ENCODE data around the gene JUND.

DNA sequence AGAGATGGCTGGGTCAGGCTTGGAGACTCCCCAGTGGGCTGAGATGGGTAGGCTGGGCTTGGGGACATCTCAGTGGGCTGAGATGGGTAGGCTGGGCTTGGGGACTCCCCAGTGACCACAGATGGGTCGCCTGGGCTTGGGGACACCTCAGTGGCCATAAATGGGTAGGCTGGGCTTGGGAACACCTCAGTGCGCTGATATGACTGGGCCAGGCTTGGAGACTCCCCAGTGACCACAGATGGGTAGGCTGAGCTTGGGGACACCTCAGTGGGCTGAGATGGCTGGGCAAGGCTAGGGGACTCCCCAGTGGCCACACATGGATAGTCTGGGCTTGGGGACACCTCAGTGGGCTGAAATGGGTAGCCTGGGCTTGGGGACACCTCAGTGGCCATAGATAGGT is 19.9 kb downstream of the JUND start:
- TF ChIP-seq, protein P1, sequence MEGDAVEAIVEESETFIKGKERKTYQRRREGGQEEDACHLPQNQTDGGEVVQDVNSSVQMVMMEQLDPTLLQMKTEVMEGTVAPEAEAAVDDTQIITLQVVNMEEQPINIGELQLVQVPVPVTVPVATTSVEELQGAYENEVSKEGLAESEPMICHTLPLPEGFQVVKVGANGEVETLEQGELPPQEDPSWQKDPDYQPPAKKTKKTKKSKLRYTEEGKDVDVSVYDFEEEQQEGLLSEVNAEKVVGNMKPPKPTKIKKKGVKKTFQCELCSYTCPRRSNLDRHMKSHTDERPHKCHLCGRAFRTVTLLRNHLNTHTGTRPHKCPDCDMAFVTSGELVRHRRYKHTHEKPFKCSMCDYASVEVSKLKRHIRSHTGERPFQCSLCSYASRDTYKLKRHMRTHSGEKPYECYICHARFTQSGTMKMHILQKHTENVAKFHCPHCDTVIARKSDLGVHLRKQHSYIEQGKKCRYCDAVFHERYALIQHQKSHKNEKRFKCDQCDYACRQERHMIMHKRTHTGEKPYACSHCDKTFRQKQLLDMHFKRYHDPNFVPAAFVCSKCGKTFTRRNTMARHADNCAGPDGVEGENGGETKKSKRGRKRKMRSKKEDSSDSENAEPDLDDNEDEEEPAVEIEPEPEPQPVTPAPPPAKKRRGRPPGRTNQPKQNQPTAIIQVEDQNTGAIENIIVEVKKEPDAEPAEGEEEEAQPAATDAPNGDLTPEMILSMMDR (IDR thresholded peaks at IDR 0.05) = no peak
- TF ChIP-seq RXRA (IDR thresholded peaks at IDR 0.05; ENCODE audit: borderline replicate concordance, low read depth) (no peak), EZH2phosphoT487 (IDR thresholded peaks at IDR 0.05; ENCODE audit: borderline replicate concordance, low read depth) (no peak), FOXM1 (IDR thresholded peaks at IDR 0.05; ENCODE audit: low read depth) (no peak), RAD21 (IDR thresholded peaks at IDR 0.05; ENCODE audit: low read length) (no peak), MEF2A (IDR thresholded peaks at IDR 0.05; ENCODE audit: borderline replicate concordance, low read depth) (no peak), NFIC (IDR thresholded peaks at IDR 0.05; ENCODE audit: borderline replicate concordance) (no peak), GABPA (IDR thresholded peaks at IDR 0.05; ENCODE audit: low read depth) (no peak)
- TF ChIP-seq, protein P2, sequence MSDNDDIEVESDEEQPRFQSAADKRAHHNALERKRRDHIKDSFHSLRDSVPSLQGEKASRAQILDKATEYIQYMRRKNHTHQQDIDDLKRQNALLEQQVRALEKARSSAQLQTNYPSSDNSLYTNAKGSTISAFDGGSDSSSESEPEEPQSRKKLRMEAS (IDR thresholded peaks at IDR 0.05; ENCODE audit: low read depth) = no peak
- TF ChIP-seq, protein P3, sequence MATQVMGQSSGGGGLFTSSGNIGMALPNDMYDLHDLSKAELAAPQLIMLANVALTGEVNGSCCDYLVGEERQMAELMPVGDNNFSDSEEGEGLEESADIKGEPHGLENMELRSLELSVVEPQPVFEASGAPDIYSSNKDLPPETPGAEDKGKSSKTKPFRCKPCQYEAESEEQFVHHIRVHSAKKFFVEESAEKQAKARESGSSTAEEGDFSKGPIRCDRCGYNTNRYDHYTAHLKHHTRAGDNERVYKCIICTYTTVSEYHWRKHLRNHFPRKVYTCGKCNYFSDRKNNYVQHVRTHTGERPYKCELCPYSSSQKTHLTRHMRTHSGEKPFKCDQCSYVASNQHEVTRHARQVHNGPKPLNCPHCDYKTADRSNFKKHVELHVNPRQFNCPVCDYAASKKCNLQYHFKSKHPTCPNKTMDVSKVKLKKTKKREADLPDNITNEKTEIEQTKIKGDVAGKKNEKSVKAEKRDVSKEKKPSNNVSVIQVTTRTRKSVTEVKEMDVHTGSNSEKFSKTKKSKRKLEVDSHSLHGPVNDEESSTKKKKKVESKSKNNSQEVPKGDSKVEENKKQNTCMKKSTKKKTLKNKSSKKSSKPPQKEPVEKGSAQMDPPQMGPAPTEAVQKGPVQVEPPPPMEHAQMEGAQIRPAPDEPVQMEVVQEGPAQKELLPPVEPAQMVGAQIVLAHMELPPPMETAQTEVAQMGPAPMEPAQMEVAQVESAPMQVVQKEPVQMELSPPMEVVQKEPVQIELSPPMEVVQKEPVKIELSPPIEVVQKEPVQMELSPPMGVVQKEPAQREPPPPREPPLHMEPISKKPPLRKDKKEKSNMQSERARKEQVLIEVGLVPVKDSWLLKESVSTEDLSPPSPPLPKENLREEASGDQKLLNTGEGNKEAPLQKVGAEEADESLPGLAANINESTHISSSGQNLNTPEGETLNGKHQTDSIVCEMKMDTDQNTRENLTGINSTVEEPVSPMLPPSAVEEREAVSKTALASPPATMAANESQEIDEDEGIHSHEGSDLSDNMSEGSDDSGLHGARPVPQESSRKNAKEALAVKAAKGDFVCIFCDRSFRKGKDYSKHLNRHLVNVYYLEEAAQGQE (IDR thresholded peaks at IDR 0.05; ENCODE audit: low read depth, low read length) = no peak
- TF ChIP-seq, protein P4, sequence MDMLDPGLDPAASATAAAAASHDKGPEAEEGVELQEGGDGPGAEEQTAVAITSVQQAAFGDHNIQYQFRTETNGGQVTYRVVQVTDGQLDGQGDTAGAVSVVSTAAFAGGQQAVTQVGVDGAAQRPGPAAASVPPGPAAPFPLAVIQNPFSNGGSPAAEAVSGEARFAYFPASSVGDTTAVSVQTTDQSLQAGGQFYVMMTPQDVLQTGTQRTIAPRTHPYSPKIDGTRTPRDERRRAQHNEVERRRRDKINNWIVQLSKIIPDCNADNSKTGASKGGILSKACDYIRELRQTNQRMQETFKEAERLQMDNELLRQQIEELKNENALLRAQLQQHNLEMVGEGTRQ (IDR thresholded peaks at IDR 0.05; ENCODE audit: borderline replicate concordance, low read depth, low read length) = no peak
- TF ChIP-seq, protein P5, sequence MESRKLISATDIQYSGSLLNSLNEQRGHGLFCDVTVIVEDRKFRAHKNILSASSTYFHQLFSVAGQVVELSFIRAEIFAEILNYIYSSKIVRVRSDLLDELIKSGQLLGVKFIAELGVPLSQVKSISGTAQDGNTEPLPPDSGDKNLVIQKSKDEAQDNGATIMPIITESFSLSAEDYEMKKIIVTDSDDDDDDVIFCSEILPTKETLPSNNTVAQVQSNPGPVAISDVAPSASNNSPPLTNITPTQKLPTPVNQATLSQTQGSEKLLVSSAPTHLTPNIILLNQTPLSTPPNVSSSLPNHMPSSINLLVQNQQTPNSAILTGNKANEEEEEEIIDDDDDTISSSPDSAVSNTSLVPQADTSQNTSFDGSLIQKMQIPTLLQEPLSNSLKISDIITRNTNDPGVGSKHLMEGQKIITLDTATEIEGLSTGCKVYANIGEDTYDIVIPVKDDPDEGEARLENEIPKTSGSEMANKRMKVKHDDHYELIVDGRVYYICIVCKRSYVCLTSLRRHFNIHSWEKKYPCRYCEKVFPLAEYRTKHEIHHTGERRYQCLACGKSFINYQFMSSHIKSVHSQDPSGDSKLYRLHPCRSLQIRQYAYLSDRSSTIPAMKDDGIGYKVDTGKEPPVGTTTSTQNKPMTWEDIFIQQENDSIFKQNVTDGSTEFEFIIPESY (IDR thresholded peaks at IDR 0.05; ENCODE audit: borderline replicate concordance, low read depth) = no peak
- TF ChIP-seq, protein P6, sequence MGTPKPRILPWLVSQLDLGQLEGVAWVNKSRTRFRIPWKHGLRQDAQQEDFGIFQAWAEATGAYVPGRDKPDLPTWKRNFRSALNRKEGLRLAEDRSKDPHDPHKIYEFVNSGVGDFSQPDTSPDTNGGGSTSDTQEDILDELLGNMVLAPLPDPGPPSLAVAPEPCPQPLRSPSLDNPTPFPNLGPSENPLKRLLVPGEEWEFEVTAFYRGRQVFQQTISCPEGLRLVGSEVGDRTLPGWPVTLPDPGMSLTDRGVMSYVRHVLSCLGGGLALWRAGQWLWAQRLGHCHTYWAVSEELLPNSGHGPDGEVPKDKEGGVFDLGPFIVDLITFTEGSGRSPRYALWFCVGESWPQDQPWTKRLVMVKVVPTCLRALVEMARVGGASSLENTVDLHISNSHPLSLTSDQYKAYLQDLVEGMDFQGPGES (IDR thresholded peaks at IDR 0.05; ENCODE audit: low read depth, low read length) = no peak
